H9 (cell line): ENCODE measurements around the gene SLC19A1. TPM values are rescaled to one million over a fixed set of nuclear protein-coding genes. Genes with fewer than 3 reads are reported as not detected.

Experiments used
- DNase-seq: peaks from one replicate; pipeline ENCODE4 v3.0.0-alpha.2; 2017
- H2AFZ ChIP-seq: one replicate; pipeline ENCODE4 v1.6.1; 2013; ENCODE audit warnings: mild to moderate bottlenecking, low read length, control low read depth, moderate library complexity
- H2AK5ac ChIP-seq: 2 replicates; pipeline ENCODE4 v1.6.1; 2013; ENCODE audit warnings: low read length, control low read depth, mixed read lengths; ENCODE audit not compliant: insufficient read length
- H2BK120ac ChIP-seq: one replicate; pipeline ENCODE4 v1.6.1; 2013; ENCODE audit warnings: low read depth, mild to moderate bottlenecking, low read length, control low read depth, inconsistent platforms; ENCODE audit not compliant: poor library complexity, severe bottlenecking
- H2BK12ac ChIP-seq: 2 replicates; pipeline ENCODE4 v1.6.1; 2013; ENCODE audit warnings: low read length, control low read depth, mixed read lengths, low read depth; ENCODE audit not compliant: insufficient read length
- H2BK15ac ChIP-seq: 2 replicates; pipeline ENCODE4 v1.6.1; 2013; ENCODE audit warnings: low read depth, low read length, control low read depth
- H2BK20ac ChIP-seq: one replicate; pipeline ENCODE4 v1.6.1; 2013; ENCODE audit warnings: low read depth, mild to moderate bottlenecking, low read length, control low read depth, inconsistent platforms; ENCODE audit not compliant: poor library complexity, severe bottlenecking
- H2BK5ac ChIP-seq: 2 replicates; pipeline ENCODE4 v1.6.1; 2013; ENCODE audit warnings: low read length, control low read depth, mixed read lengths; ENCODE audit not compliant: insufficient read length
- H3K14ac ChIP-seq: 2 replicates; pipeline ENCODE4 v1.6.1; 2013; ENCODE audit warnings: low read length, control low read depth; ENCODE audit not compliant: insufficient read depth
- H3K18ac ChIP-seq: 2 replicates; pipeline ENCODE4 v1.6.1; 2013; ENCODE audit warnings: low read depth, mild to moderate bottlenecking, mixed read lengths, low read length, control low read depth; ENCODE audit not compliant: insufficient read length
- H3K23ac ChIP-seq: 2 replicates; pipeline ENCODE4 v1.6.1; 2013; ENCODE audit warnings: low read length, control low read depth, mixed read lengths, low read depth; ENCODE audit not compliant: insufficient read length
- H3K23me2 ChIP-seq: 2 replicates; pipeline ENCODE4 v1.6.1; 2013; ENCODE audit warnings: low read depth, mild to moderate bottlenecking, mixed read lengths, low read length, control low read depth; ENCODE audit not compliant: insufficient read length, poor library complexity, severe bottlenecking
- H3K27ac ChIP-seq: 2 replicates; pipeline ENCODE4 v1.5.1; 2013; ENCODE audit warnings: low read length, control low read depth, mixed read lengths, low read depth; ENCODE audit not compliant: insufficient read length
- H3K27me3 ChIP-seq: 2 replicates; pipeline ENCODE4 v1.6.1; 2013; ENCODE audit warnings: low read length, control low read depth, inconsistent platforms; ENCODE audit not compliant: insufficient read depth
- H3K4ac ChIP-seq: 2 replicates; pipeline ENCODE4 v1.6.1; 2013; ENCODE audit warnings: low read depth, mild to moderate bottlenecking, control low read depth, inconsistent platforms, low read length, moderate library complexity
- H3K4me1 ChIP-seq: 2 replicates; pipeline ENCODE4 v1.6.1; 2013; ENCODE audit warnings: low read length, control low read depth, inconsistent platforms; ENCODE audit not compliant: insufficient read depth
- H3K4me2 ChIP-seq: 2 replicates; pipeline ENCODE4 v1.6.1; 2013; ENCODE audit warnings: low read length, control low read depth, mixed read lengths; ENCODE audit not compliant: insufficient read length, insufficient read depth
- H3K56ac ChIP-seq: 2 replicates; pipeline ENCODE4 v1.6.1; 2013; ENCODE audit warnings: low read depth, mild to moderate bottlenecking, mixed read lengths, low read length, control low read depth; ENCODE audit not compliant: insufficient read length
- H3K79me1 ChIP-seq: 2 replicates; pipeline ENCODE4 v1.6.1; 2013; ENCODE audit warnings: low read depth, mild to moderate bottlenecking, moderate library complexity, low read length, control low read depth, inconsistent platforms; ENCODE audit not compliant: insufficient read depth, poor library complexity, severe bottlenecking
- H3K79me2 ChIP-seq: 2 replicates; pipeline ENCODE4 v1.6.1; 2013; ENCODE audit warnings: low read length, control low read depth, inconsistent platforms; ENCODE audit not compliant: insufficient read depth
- H3K9ac ChIP-seq: 2 replicates; pipeline ENCODE4 v1.6.1; 2013; ENCODE audit warnings: low read length, control low read depth, mixed read lengths; ENCODE audit not compliant: insufficient read length; ENCODE audit errors: extremely low read depth
- H3K9me3 ChIP-seq: one replicate; pipeline ENCODE4 v1.6.1; 2013; ENCODE audit warnings: low read depth, low read length, inconsistent platforms; ENCODE audit not compliant: control insufficient read depth
- H3T11ph ChIP-seq: one replicate; pipeline ENCODE4 v1.6.1; 2013; ENCODE audit warnings: mild to moderate bottlenecking, low read length, control low read depth, inconsistent platforms
- H4K20me1 ChIP-seq: one replicate; pipeline ENCODE4 v1.6.1; 2013; ENCODE audit not compliant: control insufficient read depth, insufficient read length, insufficient read depth
- H4K5ac ChIP-seq: 2 replicates; pipeline ENCODE4 v1.6.1; 2013; ENCODE audit warnings: low read depth, mild to moderate bottlenecking, mixed read lengths, low read length, control low read depth; ENCODE audit not compliant: insufficient read length
- H4K8ac ChIP-seq: replicated peaks from 2 replicates; pipeline ENCODE4 v1.6.1; 2013; ENCODE audit warnings: low read length, control low read depth, mixed read lengths, low read depth; ENCODE audit not compliant: insufficient read length
- H4K91ac ChIP-seq: 2 replicates; pipeline ENCODE4 v1.6.1; 2013; ENCODE audit warnings: low read depth, mild to moderate bottlenecking, moderate library complexity, mixed read lengths, low read length, control low read depth; ENCODE audit not compliant: insufficient read length
- H3K27ac Mint-ChIP-seq, 3 experiments: 2 replicates in 2 of 3; 3 replicates in 1 of 3; pipeline ENCODE4 v1.8.0; 2020 to 2021; ENCODE audit warnings: mixed read lengths in 3 of 3, mild to moderate bottlenecking in 1 of 3, moderate library complexity in 1 of 3
- H3K27me3 Mint-ChIP-seq: 2 replicates; pipeline ENCODE4 v1.8.0; 2021; ENCODE audit warnings: low read depth, mild to moderate bottlenecking, moderate library complexity, mixed read lengths
- H3K36me3 Mint-ChIP-seq, 3 experiments: 2 replicates in 2 of 3; 3 replicates in 1 of 3; pipeline ENCODE4 v1.8.0; 2020 to 2021; ENCODE audit warnings: low read depth in 3 of 3, mixed read lengths in 3 of 3; ENCODE audit not compliant: insufficient read depth in 1 of 3
- H3K4me1 Mint-ChIP-seq, 2 experiments: 2 replicates each; pipeline ENCODE4 v1.8.0; 2020; ENCODE audit warnings: mixed read lengths in 2 of 2
- H3K4me3 Mint-ChIP-seq, 2 experiments: 2 replicates in 1 of 2; 3 replicates in 1 of 2; pipeline ENCODE4 v1.8.0; 2020 to 2021; ENCODE audit warnings: mild to moderate bottlenecking in 2 of 2, mixed read lengths in 2 of 2, moderate library complexity in 1 of 2
- H3K9me3 Mint-ChIP-seq, 2 experiments: 2 replicates in 1 of 2; 3 replicates in 1 of 2; pipeline ENCODE4 v1.8.0; 2020; ENCODE audit warnings: mild to moderate bottlenecking in 2 of 2, mixed read lengths in 2 of 2, moderate library complexity in 1 of 2
- WGBS: extraction: QIAGEN DNeasy Blood & Tissue Kit; methylation state at CpG from one replicate; pipeline ENCODE4 v1.1.7; 2013; ENCODE audit warnings: missing lambda C conversion rate, low lambda C conversion rate, mixed read lengths; ENCODE audit not compliant: insufficient read length; ENCODE audit errors: extremely low coverage; 5-methylcytosine and 5-hydroxymethylcytosine counted together
- total RNA-seq: library from RNA; stranded (reverse); gene quantifications from 2 replicates; pipeline ENCODE4 v1.2.1, GENCODE V29; 2021
- TF ChIP-seq, protein P1 (sequence below): fragments of 200-600 bp; sonication (generic); conservative IDR thresholded peaks from 3 replicates; pipeline ENCODE4 v1.8.0; 2021; ENCODE audit warnings: antibody characterized with exemption, mild to moderate bottlenecking

SLC19A1 gene
- total RNA-seq, 1 experiment from 2014 or later: 32.4 TPM

DNA sequence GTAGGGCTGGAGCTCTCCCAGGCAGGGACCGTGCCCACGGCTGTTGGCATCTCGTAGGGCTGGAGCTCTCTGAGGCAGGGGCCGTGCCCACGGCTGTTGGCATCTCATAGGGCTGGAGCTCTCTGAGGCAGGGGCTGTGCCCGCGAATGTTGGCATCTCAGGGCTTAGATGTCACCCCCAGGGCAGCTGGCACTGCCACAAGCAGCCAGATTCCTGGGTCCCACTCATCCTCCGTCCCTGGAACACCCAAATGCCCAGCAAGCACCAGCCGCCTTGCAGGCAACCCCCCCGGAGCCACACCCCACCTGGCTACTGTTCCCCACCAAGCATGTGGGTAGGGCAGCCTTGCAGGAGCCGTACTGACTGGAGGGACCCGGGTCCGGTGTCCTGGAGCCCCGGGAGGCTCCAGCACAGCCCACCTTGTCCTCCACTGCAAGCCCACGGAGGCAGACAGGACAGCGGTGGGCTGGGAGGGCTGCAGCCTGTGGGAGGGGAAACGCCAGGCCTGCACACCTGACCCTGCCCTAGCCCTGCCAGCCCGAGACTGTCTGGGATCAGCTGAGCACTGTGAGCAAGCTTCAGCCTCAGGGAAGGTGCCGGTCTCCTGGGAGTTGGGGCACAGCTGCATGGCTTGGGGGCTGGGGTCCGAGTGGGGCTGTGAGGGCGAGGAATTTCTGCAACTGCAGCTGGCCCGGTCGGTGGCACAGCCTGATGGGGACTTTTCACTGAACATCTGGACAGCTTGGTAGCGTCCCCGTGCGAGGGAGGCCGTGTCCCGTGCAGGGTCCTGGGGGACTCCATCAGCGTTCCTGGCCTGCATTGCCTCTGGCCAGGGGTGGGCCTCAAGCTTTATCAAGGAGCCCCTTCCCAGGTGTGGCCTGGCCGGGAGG, 83.7 kb downstream of the SLC19A1 start:
- TF ChIP-seq, protein P1, sequence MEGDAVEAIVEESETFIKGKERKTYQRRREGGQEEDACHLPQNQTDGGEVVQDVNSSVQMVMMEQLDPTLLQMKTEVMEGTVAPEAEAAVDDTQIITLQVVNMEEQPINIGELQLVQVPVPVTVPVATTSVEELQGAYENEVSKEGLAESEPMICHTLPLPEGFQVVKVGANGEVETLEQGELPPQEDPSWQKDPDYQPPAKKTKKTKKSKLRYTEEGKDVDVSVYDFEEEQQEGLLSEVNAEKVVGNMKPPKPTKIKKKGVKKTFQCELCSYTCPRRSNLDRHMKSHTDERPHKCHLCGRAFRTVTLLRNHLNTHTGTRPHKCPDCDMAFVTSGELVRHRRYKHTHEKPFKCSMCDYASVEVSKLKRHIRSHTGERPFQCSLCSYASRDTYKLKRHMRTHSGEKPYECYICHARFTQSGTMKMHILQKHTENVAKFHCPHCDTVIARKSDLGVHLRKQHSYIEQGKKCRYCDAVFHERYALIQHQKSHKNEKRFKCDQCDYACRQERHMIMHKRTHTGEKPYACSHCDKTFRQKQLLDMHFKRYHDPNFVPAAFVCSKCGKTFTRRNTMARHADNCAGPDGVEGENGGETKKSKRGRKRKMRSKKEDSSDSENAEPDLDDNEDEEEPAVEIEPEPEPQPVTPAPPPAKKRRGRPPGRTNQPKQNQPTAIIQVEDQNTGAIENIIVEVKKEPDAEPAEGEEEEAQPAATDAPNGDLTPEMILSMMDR: no peak
- Histone ChIP-seq H3K14ac (no peak overlapping the region; the same call in 1 of the 2 replicates), H3K4me1 (no peaks in the 10 kb centered on the region), H4K91ac (no peak overlapping the region), H3K23me2 (no peaks in the 10 kb centered on the region), H2BK15ac (no peak overlapping the region), H3K18ac (no peak overlapping the region), H3K27ac (no peak overlapping the region), H3K4me2 (no peak overlapping the region), H3K23ac (no peak overlapping the region), H4K20me1 (no peaks in the 10 kb centered on the region), H2BK12ac (no peak overlapping the region), H2AK5ac (no peak overlapping the region), H4K8ac (no peak overlapping the region), H3K27me3 (no peaks in the 10 kb centered on the region), H2BK5ac (no peak overlapping the region), H2BK120ac (no peak overlapping the region), H4K5ac (no peak overlapping the region), H3T11ph (no peak overlapping the region), H3K9me3 (no peaks in the 10 kb centered on the region), H2BK20ac (no peak overlapping the region), H3K9ac (no peak overlapping the region), H3K4ac (no peak overlapping the region), H2AFZ (no peak overlapping the region), H3K79me1 (peaks cover 4% of the 10 kb centered on the region), H3K56ac (no peak overlapping the region), H3K79me2 (peaks cover 4% of the 10 kb centered on the region; the same call in 1 of the 2 replicates)
- no CpG with 5 or more reads among the region's 30 CpGs for WGBS
- Mint-ChIP-seq H3K9me3 (peaks cover 15 to 17% of the 10 kb centered on the region in 2 experiments), H3K27me3 (no peaks in the 10 kb centered on the region), H3K27ac (no peak overlapping the region; a peak in 1 of 7 replicates), H3K4me3 (no peak overlapping the region), H3K36me3 (peaks cover 27 to 40% (median 37%) of the 10 kb centered on the region in 3 experiments), H3K4me1 (peaks cover 2 to 13% of the 10 kb centered on the region in 2 experiments; a peak in 3 of 4 replicates)
- no peak for DNase-seq
